ENCODE data around the gene ADAMTS9. TPM values are rescaled to one million over a fixed set of nuclear protein-coding genes. Genes with fewer than 3 reads are reported as not detected.

The ADAMTS9 gene
- total RNA-seq, 4 donors from 2014 or later: 5.1 to 52.0 (median 9.5) TPM

DNA sequence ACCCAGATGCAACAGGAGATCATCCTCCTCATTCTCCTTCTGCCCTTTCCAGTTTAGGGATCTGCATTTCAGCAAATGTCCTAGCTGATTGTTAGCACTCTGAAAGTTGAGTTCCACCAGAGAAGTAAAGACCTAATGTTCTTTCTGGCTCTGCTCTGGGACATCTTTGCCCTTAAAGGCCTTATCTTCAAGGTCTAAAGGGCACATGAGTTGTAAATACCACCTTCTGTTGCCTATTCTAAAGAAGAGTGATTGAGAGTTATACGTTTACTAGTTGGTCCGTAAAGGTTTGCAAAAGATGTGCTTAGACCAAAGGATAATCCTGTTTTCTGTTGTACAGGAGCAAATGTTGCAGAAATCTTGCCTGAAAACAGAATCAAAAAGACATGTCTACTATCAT, 151.6 kb downstream of the ADAMTS9 start:
- H3K4me1 ChIP-seq: no peaks in the 10 kb centered on the region
- DNase-seq: no peak
- TF ChIP-seq, protein P1, sequence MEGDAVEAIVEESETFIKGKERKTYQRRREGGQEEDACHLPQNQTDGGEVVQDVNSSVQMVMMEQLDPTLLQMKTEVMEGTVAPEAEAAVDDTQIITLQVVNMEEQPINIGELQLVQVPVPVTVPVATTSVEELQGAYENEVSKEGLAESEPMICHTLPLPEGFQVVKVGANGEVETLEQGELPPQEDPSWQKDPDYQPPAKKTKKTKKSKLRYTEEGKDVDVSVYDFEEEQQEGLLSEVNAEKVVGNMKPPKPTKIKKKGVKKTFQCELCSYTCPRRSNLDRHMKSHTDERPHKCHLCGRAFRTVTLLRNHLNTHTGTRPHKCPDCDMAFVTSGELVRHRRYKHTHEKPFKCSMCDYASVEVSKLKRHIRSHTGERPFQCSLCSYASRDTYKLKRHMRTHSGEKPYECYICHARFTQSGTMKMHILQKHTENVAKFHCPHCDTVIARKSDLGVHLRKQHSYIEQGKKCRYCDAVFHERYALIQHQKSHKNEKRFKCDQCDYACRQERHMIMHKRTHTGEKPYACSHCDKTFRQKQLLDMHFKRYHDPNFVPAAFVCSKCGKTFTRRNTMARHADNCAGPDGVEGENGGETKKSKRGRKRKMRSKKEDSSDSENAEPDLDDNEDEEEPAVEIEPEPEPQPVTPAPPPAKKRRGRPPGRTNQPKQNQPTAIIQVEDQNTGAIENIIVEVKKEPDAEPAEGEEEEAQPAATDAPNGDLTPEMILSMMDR (IDR thresholded peaks at IDR 0.05): no peak
- no peak for TF ChIP-seq POLR2A (IDR thresholded peaks at IDR 0.05)
- H3K9me3 ChIP-seq: no peaks in the 10 kb centered on the region
- no peak overlapping the region for H3K27ac ChIP-seq
- H3K27me3 ChIP-seq: no peaks in the 10 kb centered on the region
- H3K4me3 ChIP-seq: no peak overlapping the region
- H3K36me3 ChIP-seq: peaks cover 0 to 7% (median 0%) of the 10 kb centered on the region in 3 donors

- H3K27ac ChIP-seq: no peak overlapping the region
- TF ChIP-seq, protein P1 (IDR thresholded peaks at IDR 0.05): peak in 5 of 6 experiments; percentile 23 to 74 (median 69)
- TF ChIP-seq POLR2A (IDR thresholded peaks at IDR 0.05): no peak
Observed at GRCh38 chr3:64533617-64534317, 154.0 kb downstream of the ADAMTS9 start.

GRCh38 chr3:64530434-64531049, 157.3 kb downstream of the ADAMTS9 start:
- no peak overlapping the region for H3K4me3 ChIP-seq
- no peak for TF ChIP-seq POLR2A (IDR thresholded peaks at IDR 0.05)
- TF ChIP-seq, protein P1 (IDR thresholded peaks at IDR 0.05): peak in 4 of 6 experiments; percentile 42 to 71 (median 60)

More at GRCh38 chr3:64533617-64534317, 154.0 kb downstream of the ADAMTS9 start:
- Histone ChIP-seq H3K4me1 (no peaks in the 10 kb centered on the region), H3K27me3 (no peaks in the 10 kb centered on the region), H3K4me3 (no peak overlapping the region), H3K9me3 (no peaks in the 10 kb centered on the region), H3K36me3 (no peaks in the 10 kb centered on the region)
- DNase-seq: peak; percentile 24 to 81 (median 79)

GRCh38 chr3:64523324-64523723, 164.5 kb downstream of the ADAMTS9 start:
- no peaks in the 10 kb centered on the region for H3K4me1 ChIP-seq
- TF ChIP-seq, protein P1 (IDR thresholded peaks at IDR 0.05): no peak
- TF ChIP-seq POLR2A (IDR thresholded peaks at IDR 0.05): no peak

More at GRCh38 chr3:64530434-64531049, 157.3 kb downstream of the ADAMTS9 start:
- DNase-seq: peak in 1 of 3 donors; percentile 70
- Histone ChIP-seq H3K9me3 (no peaks in the 10 kb centered on the region), H3K27me3 (no peaks in the 10 kb centered on the region), H3K36me3 (no peaks in the 10 kb centered on the region), H3K4me1 (no peaks in the 10 kb centered on the region), H3K27ac (no peak overlapping the region)

DNA sequence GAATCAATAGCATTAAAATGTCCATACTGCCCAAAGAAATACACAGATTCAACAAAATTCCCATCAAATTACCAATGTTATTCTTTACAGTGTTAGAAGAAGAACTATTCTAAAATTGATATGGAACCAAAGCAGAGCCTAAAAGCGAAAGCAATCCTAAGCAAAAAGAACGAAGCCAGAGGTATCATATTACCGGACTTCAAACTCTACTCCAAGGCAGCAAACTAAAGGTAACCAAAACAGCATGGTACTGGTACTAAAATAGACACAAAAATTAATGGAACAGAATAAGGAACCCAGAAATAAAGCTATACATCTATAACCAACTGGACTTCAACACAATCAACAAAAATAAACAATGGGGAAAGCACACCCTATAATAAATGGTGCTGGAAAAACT, 167.5 kb downstream of the ADAMTS9 start:
- H3K4me3 ChIP-seq: no peak overlapping the region
- no peaks in the 10 kb centered on the region for H3K36me3 ChIP-seq
- H3K27me3 ChIP-seq: no peaks in the 10 kb centered on the region
- no peak for DNase-seq
- TF ChIP-seq, protein P1 (IDR thresholded peaks at IDR 0.05): no peak
- no peak for TF ChIP-seq POLR2A (IDR thresholded peaks at IDR 0.05)
- no peaks in the 10 kb centered on the region for H3K4me1 ChIP-seq
- H3K9me3 ChIP-seq: no peaks in the 10 kb centered on the region
- H3K27ac ChIP-seq: no peak overlapping the region

More at GRCh38 chr3:64523324-64523723, 164.5 kb downstream of the ADAMTS9 start:
- H3K4me3 ChIP-seq: no peak overlapping the region
- H3K9me3 ChIP-seq: no peaks in the 10 kb centered on the region
- no peaks in the 10 kb centered on the region for H3K27me3 ChIP-seq
- H3K27ac ChIP-seq: no peak overlapping the region
- H3K36me3 ChIP-seq: no peaks in the 10 kb centered on the region
- DNase-seq: no peak
